Measurements from ENCODE around the gene GH2.
"Not testable (repeated sequence)": the region's sequence is repeated elsewhere in the genome, so short reads cannot be mapped to it uniquely, and the experiment has no call there.

Gene GH2

GRCh38 chr17:63911041-63911635 lies 29.4 kb upstream of the GH2 start, which contains the start of gene CSHL1:
CSHL1 (minus strand) TSS chr17:63911258; CDS start chr17:63911196, 62 bp downstream.
- DNase-seq (ENCODE audit: low read depth) = no peak

GRCh38 chr17:63910096-63910495 lies 28.4 kb upstream of the GH2 start:
- DNase-seq (ENCODE audit: low read depth) = no peak

- not testable (repeated sequence) for DNase-seq (ENCODE audit: low read depth)
Observed at GRCh38 chr17:63909586-63909985, 27.8 kb upstream of the GH2 start.

- DNase-seq (ENCODE audit: low read depth) = not testable (repeated sequence)
Observed at GRCh38 chr17:63907161-63907778, 25.5 kb upstream of the GH2 start.

- not testable (repeated sequence) for DNase-seq (ENCODE audit: low read depth)
Observed at GRCh38 chr17:63904796-63905195, 23.1 kb upstream of the GH2 start.

- DNase-seq (ENCODE audit: low read depth) = not testable (repeated sequence)
Observed at GRCh38 chr17:63903787-63904201, 22.1 kb upstream of the GH2 start.

- not testable (repeated sequence) for DNase-seq (ENCODE audit: low read depth)
Observed at GRCh38 chr17:63901971-63902370, 20.2 kb upstream of the GH2 start.

GRCh38 chr17:63898899-63899798 lies 17.4 kb upstream of the GH2 start:
- not testable (repeated sequence) for DNase-seq (ENCODE audit: low read depth)

- not testable (repeated sequence) for DNase-seq (ENCODE audit: low read depth)
Observed at GRCh38 chr17:63896524-63897354, 15.0 kb upstream of the GH2 start, which contains the start of gene CSH1. CSH1 (minus strand) TSS chr17:63896574; CDS start chr17:63896511, 63 bp downstream.

- not testable (repeated sequence) for DNase-seq (ENCODE audit: low read depth)
Observed at GRCh38 chr17:63894821-63895220, 13.1 kb upstream of the GH2 start.

GRCh38 chr17:63894021-63894420 lies 12.3 kb upstream of the GH2 start:
- DNase-seq (ENCODE audit: low read depth) = not testable (repeated sequence)

- DNase-seq (ENCODE audit: low read depth) = not testable (repeated sequence)
Observed at GRCh38 chr17:63892316-63893037, 10.7 kb upstream of the GH2 start.

- not testable (repeated sequence) for DNase-seq (ENCODE audit: low read depth)
Observed at GRCh38 chr17:63889026-63889848, 7.5 kb upstream of the GH2 start.

- DNase-seq (ENCODE audit: low read depth) = not testable (repeated sequence)
Observed at GRCh38 chr17:63885119-63885518, 3.4 kb upstream of the GH2 start.

- DNase-seq (ENCODE audit: low read depth) = not testable (repeated sequence)
Observed at GRCh38 chr17:63882626-63883126, 932 bp upstream of the GH2 start.

GRCh38 chr17:63881337-63881736 lies 407 bp downstream of the GH2 start:
- not testable (repeated sequence) for DNase-seq (ENCODE audit: low read depth)

GRCh38 chr17:63880706-63881105 lies 1.0 kb downstream of the GH2 start:
- no peak for DNase-seq (ENCODE audit: low read depth)

- not testable (repeated sequence) for DNase-seq (ENCODE audit: low read depth)
Observed at GRCh38 chr17:63878413-63878812, 3.3 kb downstream of the GH2 start.

- DNase-seq (ENCODE audit: low read depth) = not testable (repeated sequence)
Observed at GRCh38 chr17:63874693-63875092, 7.1 kb downstream of the GH2 start.
